T-helper 9 cell (primary cell): ENCODE measurements around the gene DUSP23.

Experiments used
- DNase-seq: peaks from one replicate; pipeline ENCODE4 v3.0.0-alpha.2; 2020

DUSP23 gene

GRCh38 chr1:159786966-159787365 lies 6.2 kb downstream of the DUSP23 start:
- no peak for DNase-seq

DNA sequence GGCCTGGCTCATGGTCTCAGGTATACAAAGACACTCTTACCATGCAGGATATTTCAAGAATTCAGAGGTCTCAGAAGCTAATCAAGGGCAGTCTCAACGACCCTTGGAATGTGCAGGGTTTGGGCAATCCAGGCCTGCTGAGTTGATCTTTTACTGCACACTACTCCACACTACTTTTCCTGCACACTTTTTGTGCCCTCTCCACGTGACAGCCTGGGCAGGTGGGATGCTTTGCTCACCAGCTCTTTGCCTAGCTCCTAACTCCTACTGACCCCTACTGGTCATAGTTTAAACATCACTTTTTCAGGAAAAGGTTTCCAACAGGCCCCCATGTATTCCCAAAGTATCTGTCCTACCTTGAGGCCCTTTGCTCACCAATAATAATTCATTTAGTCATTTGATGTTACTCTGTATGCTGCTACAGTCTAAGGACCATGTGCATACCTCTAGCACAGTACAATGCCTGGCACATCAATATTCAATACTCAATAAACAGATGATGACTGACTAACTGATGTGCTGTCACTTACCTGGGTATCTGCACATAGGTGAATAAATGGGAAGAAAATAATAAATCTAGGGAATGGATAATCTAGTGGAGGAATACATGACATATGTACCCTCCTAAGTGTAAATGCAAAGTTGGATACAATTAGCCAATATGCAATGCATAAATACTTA lies 9.6 kb downstream of the DUSP23 start:
- no peak for DNase-seq

DNA sequence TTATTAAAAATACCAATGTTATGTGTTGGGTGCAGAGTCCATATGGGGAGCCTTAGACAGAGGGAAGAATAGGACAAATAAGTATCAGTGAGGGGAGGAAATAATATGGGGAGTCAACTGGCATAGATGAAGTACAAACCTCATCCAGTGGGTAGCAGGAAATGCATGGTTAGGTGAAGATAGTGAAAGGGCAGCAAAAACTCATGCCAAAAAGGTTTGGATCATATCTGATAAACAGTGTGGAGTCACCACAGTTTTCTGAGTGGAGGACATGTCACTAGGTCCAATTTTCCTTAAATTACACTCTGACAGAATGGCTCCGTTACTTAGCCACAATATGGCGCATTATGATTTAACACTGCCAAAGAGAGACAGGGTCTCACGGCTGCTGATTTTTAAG lies 10.3 kb downstream of the DUSP23 start:
- no peak for DNase-seq

- no peak for DNase-seq
These were observed 10.7 kb downstream of the DUSP23 start for GRCh38 chr1:159791461-159791860.

GRCh38 chr1:159795534-159795933 lies 14.8 kb downstream of the DUSP23 start:
- DNase-seq, result no peak

DNA sequence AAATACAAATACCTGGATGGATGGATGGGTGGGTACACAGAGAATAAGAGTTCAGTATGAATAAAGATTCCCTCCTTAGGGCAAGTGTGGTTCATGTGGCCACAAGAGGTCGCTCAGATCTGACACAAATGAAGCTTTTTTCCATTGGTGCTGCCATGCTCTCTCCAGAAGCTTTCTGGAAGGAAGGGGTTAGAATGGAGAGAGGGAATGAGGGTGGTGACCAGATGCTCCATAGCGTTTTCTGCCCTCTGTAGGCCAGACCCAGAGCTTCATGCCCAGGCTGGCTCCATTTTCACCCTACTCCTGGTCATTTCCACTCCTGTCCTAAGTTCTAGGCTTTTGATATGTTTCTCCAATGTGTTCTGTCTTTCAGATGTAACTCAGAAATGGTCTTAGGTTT lies 18.1 kb downstream of the DUSP23 start:
- DNase-seq, result peak; percentile 26

GRCh38 chr1:159799446-159799985 lies 18.8 kb downstream of the DUSP23 start:
- DNase-seq, result no peak

- DNase-seq, result no peak
These were observed 19.6 kb downstream of the DUSP23 start for GRCh38 chr1:159800177-159800930.

DNA sequence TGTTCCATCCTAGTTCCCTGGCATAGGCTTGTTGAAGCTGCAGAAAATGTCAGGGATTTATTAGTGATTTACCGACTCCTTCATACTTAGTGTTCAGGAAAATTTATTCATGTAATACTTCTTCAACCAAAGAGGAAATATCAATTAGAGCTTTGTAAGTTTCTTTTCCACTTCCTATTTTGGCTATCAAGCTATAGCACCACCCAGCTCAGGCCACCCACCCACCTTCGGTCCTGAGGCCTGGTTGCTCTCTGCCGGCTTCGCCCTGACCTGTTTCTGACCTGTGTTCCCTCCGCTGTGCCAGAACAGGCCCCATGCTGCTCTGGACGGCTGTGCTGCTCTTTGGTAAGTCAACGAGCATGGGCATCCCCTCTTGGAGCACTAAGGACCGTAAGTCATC lies 21.3 kb downstream of the DUSP23 start, which contains the start of gene FCRL6:
Gene FCRL6, plus strand, starts transcription at position 250 of the 400 bp plus-strand sequence. Its CDS starts 65 bp downstream, at position 315.
- DNase-seq, result no peak

DNA sequence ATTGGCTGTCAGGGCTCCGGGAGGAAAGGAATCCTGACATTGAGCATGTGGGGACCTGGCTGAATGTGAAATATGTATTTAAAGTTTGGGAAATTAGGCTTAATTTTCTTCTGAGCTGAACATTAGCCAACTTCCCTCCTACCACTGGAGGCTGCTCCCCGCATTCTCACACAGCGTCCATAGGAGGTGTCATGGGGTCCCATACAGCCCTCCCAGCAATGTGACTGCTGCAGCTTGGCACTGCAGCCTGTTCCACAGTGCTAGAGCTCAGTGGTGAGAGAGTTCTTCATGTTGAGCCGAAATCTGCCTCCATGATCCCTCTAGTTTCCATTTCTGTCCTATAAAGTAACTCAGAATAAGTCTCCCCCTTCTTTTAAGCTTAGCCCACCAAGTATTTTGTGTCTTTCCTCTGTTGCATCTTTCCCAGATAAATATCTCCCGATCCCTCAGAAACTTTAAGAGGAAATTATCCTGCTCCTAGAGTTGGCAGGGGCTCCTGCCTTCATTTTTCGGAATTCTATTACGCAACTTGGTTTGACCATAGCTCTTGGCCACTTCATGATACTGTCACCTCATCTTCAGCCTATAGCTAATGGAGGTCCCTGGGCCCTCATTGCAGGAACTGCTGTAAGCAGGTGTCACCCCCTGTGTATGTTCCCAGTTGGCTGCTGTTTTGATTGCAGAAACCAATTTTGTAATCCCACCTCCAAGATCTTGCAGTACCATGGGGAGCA lies 23.4 kb downstream of the DUSP23 start:
- DNase-seq, result no peak

DNA sequence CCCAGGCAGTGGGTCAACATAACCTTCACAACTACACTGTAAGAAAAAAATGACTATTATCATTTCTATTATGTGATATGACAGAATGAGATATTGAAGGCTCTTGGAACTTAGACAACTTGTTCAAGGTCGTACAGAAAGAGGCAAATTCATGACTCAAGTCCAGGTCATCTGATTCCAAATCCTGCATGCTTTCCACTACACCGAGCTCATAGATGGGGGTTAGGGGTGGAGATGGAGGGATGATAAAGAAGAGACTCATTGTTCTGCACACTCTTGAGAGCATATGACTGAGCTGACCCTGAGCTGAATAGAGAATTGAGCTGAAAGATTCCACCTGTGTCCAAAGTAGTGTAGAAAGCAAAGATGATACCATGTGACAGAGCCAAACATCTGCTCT lies 24.2 kb downstream of the DUSP23 start:
- no peak for DNase-seq

DNA sequence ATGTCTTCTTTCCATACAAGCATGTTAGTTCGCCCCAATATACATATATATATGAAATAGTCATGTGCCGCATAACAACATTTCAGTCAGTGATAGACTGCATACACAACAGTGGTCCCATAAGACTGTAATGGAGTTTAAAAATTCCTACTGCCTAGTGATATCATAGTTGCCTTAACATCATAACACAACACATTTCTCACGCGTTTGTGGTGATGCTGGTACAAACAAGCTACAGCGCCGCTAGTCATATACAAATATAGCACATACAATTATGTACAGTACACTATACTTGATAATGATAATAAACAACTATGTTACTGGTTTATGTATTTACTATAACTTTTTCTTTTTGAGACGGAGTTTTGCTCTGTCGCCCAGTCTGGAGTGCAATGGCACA lies 35.2 kb downstream of the DUSP23 start:
- no peak for DNase-seq

- DNase-seq, result no peak
These were observed 36.7 kb downstream of the DUSP23 start for GRCh38 chr1:159817276-159818041.

DNA sequence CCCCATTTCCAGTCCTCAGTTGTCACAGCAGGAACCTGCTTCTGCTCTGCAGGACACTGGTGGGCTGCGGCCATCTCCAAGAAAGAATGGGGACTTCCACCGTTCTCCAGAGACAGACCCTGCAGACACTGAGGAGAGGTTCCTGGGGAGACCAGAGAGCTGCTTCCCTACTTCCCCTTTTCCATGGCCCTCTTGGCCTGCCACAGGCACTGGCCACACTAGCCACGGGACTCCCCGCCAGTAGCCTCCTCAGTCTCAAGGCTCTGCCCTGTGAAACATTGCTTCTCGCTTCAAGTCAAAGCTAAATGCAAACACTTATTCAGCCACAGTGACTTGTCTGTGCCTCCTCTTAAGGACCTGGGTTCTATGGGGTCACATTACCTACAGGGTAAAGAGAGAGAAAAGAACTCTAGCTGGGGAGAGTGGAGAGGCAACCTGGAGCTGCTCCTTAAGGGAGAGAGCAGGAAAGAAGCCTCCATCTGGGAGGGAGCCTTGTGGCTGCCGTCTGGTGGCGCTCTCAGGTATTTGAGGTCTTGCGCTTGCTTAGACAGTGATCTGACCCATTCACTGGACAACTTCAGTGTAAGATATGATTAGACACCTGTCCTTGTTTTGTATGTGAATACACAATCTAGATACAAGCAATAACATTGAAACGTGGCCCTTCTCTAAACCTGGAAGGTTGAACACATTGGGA lies 40.6 kb downstream of the DUSP23 start:
- peak; percentile 17 for DNase-seq

DNA sequence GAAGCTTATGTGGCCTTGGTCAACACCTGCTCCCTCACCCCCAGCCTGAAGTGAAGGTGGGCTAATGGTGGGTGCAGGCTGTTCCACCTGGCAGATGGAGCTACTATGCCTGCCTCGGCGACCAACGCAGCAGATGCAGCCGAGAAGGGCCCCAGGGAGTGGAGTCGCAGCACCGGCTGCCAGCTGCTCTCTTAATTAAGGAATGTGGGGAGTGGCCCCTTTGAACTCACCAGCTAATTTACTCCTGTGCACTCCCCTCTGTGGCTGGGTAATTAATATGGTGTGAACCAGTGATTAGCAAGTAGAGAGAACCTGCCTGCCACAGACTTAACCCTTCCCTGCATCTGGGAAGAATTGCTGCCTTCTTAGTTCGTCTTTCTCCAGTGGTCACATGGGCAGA lies 42.6 kb downstream of the DUSP23 start:
- DNase-seq, result no peak

GRCh38 chr1:159825564-159825963 lies 44.8 kb downstream of the DUSP23 start:
- no peak for DNase-seq

DNA sequence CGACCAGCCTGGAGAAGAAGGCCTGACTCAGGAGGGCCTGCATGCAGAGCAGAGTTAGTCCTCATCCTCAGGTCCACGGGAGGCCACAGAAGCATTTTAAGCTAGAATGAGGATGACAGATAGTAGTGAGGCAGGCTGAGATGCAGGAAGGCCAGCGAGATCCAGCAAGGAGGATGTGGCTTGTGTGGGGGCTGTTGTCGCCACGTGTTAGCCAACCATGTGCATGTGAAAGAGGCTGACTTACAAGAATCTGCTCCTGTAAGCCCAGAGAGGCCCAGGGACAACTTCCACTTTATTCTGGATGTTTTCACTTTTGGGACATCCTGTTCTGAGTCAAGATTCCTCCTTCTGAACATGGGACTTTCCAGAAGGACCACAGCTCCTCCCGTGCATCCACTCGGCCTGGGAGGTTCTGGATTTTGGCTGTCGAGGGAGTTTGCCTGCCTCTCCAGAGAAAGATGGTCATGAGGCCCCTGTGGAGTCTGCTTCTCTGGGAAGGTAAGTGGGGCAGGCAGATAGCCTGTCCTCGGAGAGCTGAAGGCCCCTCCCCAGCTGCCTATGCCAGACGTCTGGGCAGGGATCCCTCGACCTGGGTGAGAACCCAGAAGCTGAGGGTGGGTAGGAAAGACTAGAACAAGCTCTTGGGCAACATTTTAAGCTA lies 45.8 kb downstream of the DUSP23 start, which contains the start of gene SLAMF8:
Gene SLAMF8, plus strand, starts transcription at position 433 of the 661 bp plus-strand sequence. Its CDS starts 26 bp downstream, at position 459.
- peak; percentile 14 for DNase-seq

DNA sequence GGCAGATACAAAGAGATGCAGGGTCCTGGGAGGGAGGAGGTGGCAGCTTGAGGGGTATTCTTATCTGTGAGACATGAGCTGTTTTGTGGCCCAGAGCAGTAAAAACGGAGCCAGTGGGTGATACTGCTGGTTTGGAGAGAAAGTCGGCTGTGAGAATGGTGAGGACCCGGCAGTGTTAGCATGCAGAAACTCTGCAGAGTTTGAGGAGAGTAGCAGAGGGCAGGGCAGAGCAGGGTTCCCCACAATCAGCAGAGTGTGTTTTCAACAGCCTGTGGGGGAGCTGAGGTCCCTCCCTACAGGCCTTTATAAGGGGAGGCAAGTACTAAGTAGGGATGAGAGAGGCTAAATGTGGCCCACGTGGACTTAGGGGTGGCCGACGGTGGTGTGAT lies 46.3 kb downstream of the DUSP23 start:
- DNase-seq, result no peak

GRCh38 chr1:159827549-159827948 lies 46.8 kb downstream of the DUSP23 start:
- DNase-seq, result no peak

DNA sequence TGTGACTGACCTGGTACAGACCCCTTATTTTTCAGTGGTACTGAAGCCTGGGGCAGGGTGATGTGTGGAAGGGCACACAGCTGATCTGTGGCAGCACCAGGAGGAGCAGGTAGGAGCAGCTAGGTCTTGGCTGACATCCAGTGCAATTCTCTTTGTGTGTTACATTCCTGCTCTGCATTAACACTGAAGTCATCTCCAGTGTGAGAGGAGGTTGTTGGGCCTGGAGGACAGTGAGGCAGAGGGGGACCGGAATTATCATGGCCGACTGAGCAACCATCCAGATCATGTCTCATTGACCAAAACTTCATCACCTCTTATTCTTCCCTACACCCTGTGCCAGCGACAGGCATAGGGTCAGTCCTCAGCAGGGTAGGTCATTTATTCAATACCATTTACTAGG lies 47.4 kb downstream of the DUSP23 start:
- DNase-seq, result no peak

DNA sequence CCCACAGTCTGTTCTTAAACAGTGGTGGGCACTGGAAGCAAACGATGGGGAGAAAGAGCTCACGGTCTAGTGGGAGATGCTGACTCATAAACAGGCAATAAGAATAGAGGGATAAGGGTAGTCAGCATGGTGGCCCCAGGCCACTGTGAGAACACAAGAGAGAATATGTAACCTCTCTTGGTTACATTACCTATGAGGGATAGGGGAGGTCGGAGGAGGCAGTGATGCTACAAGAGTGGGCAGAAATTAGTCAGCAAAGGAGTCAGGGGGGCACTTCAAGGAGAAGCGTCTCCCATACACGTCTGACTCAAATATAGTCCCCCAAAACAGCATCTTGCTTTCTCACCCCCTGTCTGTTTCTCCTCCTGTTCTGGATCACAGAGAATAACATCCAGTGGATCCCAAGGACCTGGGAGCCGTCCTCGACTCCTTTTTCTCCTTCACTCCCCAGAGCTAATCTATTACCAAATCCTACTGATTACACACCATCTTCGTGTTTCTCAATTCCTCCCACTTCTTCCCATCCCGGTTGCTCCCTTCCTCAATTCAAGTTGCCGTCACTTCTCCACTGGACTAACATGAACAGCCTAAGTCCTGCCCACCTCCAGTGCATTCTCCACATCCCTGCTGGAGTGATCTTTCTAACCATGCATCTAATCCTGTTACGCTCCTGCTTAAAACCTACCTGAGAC lies 48.0 kb downstream of the DUSP23 start:
- DNase-seq, result no peak
